Neural progenitor cell (in vitro differentiated cells): ENCODE results near the gene ABHD2. TPM values are rescaled to one million over a fixed set of nuclear protein-coding genes. Genes with fewer than 3 reads are reported as not detected.

ENCODE experiments used
- DNase-seq: peaks from one replicate; pipeline ENCODE4 v3.0.0-alpha.2; 2016; ENCODE audit warnings: low spot score
- H2AFZ ChIP-seq: fragments of 200-600 bp; sonication (generic); replicated peaks from 2 replicates; pipeline ENCODE4 v1.6.1; 2016; ENCODE audit warnings: antibody characterized with exemption
- H3F3A ChIP-seq: fragments of 200-600 bp; sonication (generic); 2 replicates; pipeline ENCODE4 v1.6.1; 2016; ENCODE audit warnings: antibody characterized with exemption, low read depth
- H3K27ac ChIP-seq: fragments of 200-600 bp; sonication (generic); 2 replicates; pipeline ENCODE4 v1.5.1; 2016; ENCODE audit warnings: mild to moderate bottlenecking
- H3K27me3 ChIP-seq: fragments of 200-600 bp; sonication (generic); 2 replicates; pipeline ENCODE4 v1.6.1; 2016; ENCODE audit warnings: mild to moderate bottlenecking, moderate library complexity
- H3K36me3 ChIP-seq: fragments of 200-600 bp; sonication (generic); 2 replicates; pipeline ENCODE4 v1.5.1; 2016
- H3K4me1 ChIP-seq: fragments of 200-600 bp; sonication (generic); 2 replicates; pipeline ENCODE4 v1.6.1; 2016; ENCODE audit warnings: mixed run types
- H3K4me2 ChIP-seq: fragments of 200-600 bp; sonication (generic); 2 replicates; pipeline ENCODE4 v1.6.1; 2016
- H3K4me3 ChIP-seq: fragments of 200-600 bp; sonication (generic); 2 replicates; pipeline ENCODE4 v1.5.1; 2016
- H3K79me2 ChIP-seq: fragments of 200-600 bp; sonication (generic); 2 replicates; pipeline ENCODE4 v1.6.1; 2016; ENCODE audit warnings: low read depth
- H3K9ac ChIP-seq: fragments of 200-600 bp; sonication (generic); 2 replicates; pipeline ENCODE4 v1.6.1; 2016
- H3K9me3 ChIP-seq: fragments of 200-600 bp; sonication (generic); 2 replicates; pipeline ENCODE4 v1.5.1; 2016; ENCODE audit warnings: low read depth
- H4K20me1 ChIP-seq: fragments of 200-600 bp; sonication (generic); 2 replicates; pipeline ENCODE4 v1.6.1; 2016; ENCODE audit warnings: low read depth
- H3K27ac Mint-ChIP-seq: 3 replicates; pipeline ENCODE4 v1.8.0; 2021; ENCODE audit warnings: mixed read lengths
- H3K27me3 Mint-ChIP-seq: 2 replicates; pipeline ENCODE4 v1.8.0; 2022; ENCODE audit warnings: low read depth, mild to moderate bottlenecking, inconsistent platforms, moderate library complexity, mixed read lengths; ENCODE audit not compliant: insufficient read depth
- H3K36me3 Mint-ChIP-seq: 3 replicates; pipeline ENCODE4 v1.8.0; 2021; ENCODE audit warnings: mixed read lengths
- H3K4me1 Mint-ChIP-seq: 3 replicates; pipeline ENCODE4 v1.8.0; 2021; ENCODE audit warnings: mixed read lengths
- H3K4me3 Mint-ChIP-seq: 3 replicates; pipeline ENCODE4 v1.8.0; 2021; ENCODE audit warnings: mild to moderate bottlenecking, moderate library complexity, mixed read lengths
- H3K9me3 Mint-ChIP-seq: 3 replicates; pipeline ENCODE4 v1.8.0; 2020; ENCODE audit warnings: mixed read lengths
- CTCF ChIP-seq: fragments of 200-600 bp; sonication (generic); IDR thresholded peaks from 2 replicates; pipeline ENCODE4 v1.5.1; 2017; ENCODE audit warnings: antibody characterized with exemption, mild to moderate bottlenecking
- EZH2 ChIP-seq: fragments of 200-600 bp; sonication (generic); IDR thresholded peaks from 2 replicates; pipeline ENCODE4 v1.6.1; 2017; ENCODE audit warnings: antibody characterized with exemption, mild to moderate bottlenecking, moderate library complexity
- EZH2phosphoT487 ChIP-seq: fragments of 200-600 bp; sonication (generic); IDR thresholded peaks from 2 replicates; pipeline ENCODE4 v1.6.1; 2017; ENCODE audit warnings: antibody characterized with exemption
- total RNA-seq: library from RNA; depleted of rRNA; stranded (reverse); fragments of >200 nt; gene quantifications from 2 replicates; pipeline ENCODE4 v1.2.3, GENCODE V29; 2015; ENCODE audit warnings: low replicate concordance

ABHD2 gene
- total RNA-seq, 1 donor from 2014 or later = 10.9 TPM

GRCh38 chr15:89226359-89227221, 138.3 kb downstream of the ABHD2 start:
- Histone ChIP-seq H3K4me1 (peaks cover 24% of the 10 kb centered on the region), H3K4me2 (no peak overlapping the region), H4K20me1 (no peaks in the 10 kb centered on the region), H3F3A (peaks cover 9% of the 10 kb centered on the region), H3K27me3 (no peaks in the 10 kb centered on the region), H2AFZ (peak overlapping the region; percentile 81), H3K9me3 (no peaks in the 10 kb centered on the region), H3K4me3 (no peak overlapping the region), H3K9ac (no peak overlapping the region), H3K36me3 (no peaks in the 10 kb centered on the region), H3K27ac (no peak overlapping the region), H3K79me2 (no peaks in the 10 kb centered on the region)
- Mint-ChIP-seq H3K27ac (no peak overlapping the region), H3K9me3 (no peaks in the 10 kb centered on the region), H3K36me3 (no peaks in the 10 kb centered on the region), H3K27me3 (peaks cover 2% of the 10 kb centered on the region), H3K4me1 (peaks cover 17% of the 10 kb centered on the region), H3K4me3 (no peak overlapping the region)
- DNase-seq = no peak
- TF ChIP-seq CTCF = no peak
- TF ChIP-seq EZH2phosphoT487 = no peak
- no peak for TF ChIP-seq EZH2

- no peak overlapping the region for H3K27ac ChIP-seq
- Mint-ChIP-seq H3K4me1 (peaks cover 10% of the 10 kb centered on the region), H3K27me3 (peaks cover 4% of the 10 kb centered on the region), H3K36me3 (no peaks in the 10 kb centered on the region), H3K4me3 (no peak overlapping the region), H3K9me3 (no peaks in the 10 kb centered on the region), H3K27ac (no peak overlapping the region)
- no peaks in the 10 kb centered on the region for H3K36me3 ChIP-seq
- no peak overlapping the region for H3K9ac ChIP-seq
- no peaks in the 10 kb centered on the region for H3K79me2 ChIP-seq
- H3K9me3 ChIP-seq = no peaks in the 10 kb centered on the region
- peaks cover 1% of the 10 kb centered on the region for H3F3A ChIP-seq
- H3K4me2 ChIP-seq = no peak overlapping the region
- no peaks in the 10 kb centered on the region for H3K27me3 ChIP-seq
- no peak for TF ChIP-seq EZH2
- no peak for TF ChIP-seq EZH2phosphoT487
- no peak for TF ChIP-seq CTCF
- no peak overlapping the region for H3K4me3 ChIP-seq
- DNase-seq = peak; percentile 21
- H3K4me1 ChIP-seq = peaks cover 16% of the 10 kb centered on the region
- no peaks in the 10 kb centered on the region for H4K20me1 ChIP-seq
- H2AFZ ChIP-seq = peak overlapping the region; percentile 81
Measured at GRCh38 chr15:89227425-89227824, 139.2 kb downstream of the ABHD2 start.

- no peak overlapping the region for H3K4me2 ChIP-seq
- peaks cover 4% of the 10 kb centered on the region for H3K27me3 ChIP-seq
- H3K4me1 ChIP-seq = peaks cover 11% of the 10 kb centered on the region
- no peak overlapping the region for H3K9ac ChIP-seq
- H3K9me3 ChIP-seq = no peaks in the 10 kb centered on the region
- no peaks in the 10 kb centered on the region for H3K36me3 ChIP-seq
- peak overlapping the region; percentile 5 for H2AFZ ChIP-seq
- Mint-ChIP-seq H3K9me3 (no peaks in the 10 kb centered on the region), H3K27me3 (peaks cover 2% of the 10 kb centered on the region), H3K4me1 (peaks cover 5% of the 10 kb centered on the region), H3K27ac (no peak overlapping the region), H3K36me3 (no peaks in the 10 kb centered on the region), H3K4me3 (no peak overlapping the region)
- no peak overlapping the region for H3K4me3 ChIP-seq
- no peak for DNase-seq
- no peaks in the 10 kb centered on the region for H4K20me1 ChIP-seq
- no peaks in the 10 kb centered on the region for H3K79me2 ChIP-seq
- no peak overlapping the region for H3K27ac ChIP-seq
- no peak for TF ChIP-seq EZH2
- no peak for TF ChIP-seq EZH2phosphoT487
- no peak for TF ChIP-seq CTCF
- no peaks in the 10 kb centered on the region for H3F3A ChIP-seq
Measured at GRCh38 chr15:89230277-89230676, 142.0 kb downstream of the ABHD2 start.
